Gastrocnemius medialis (tissue), 4 donors: ENCODE results near the gene RRP8.

Experiments used
- CTCF ChIP-seq, 5 experiments: fragments of 450-650 bp in 3 of 5; fragments of 200-600 bp in 2 of 5; sonication (generic) in 2 of 5; IDR thresholded peaks in 4 of 5; conservative IDR thresholded peaks in 1 of 5; 1 replicate in 4 of 5; 2 replicates in 1 of 5; pipeline ENCODE4 v1.5.1; 2016 to 2019; ENCODE audit warnings: antibody characterized with exemption in 5 of 5, mild to moderate bottlenecking in 3 of 5, moderate library complexity in 3 of 5
- POLR2A ChIP-seq, 2 donors: fragments of 450-650 bp; IDR thresholded peaks; one replicate each; pipeline ENCODE4 v1.6.1; 2017; ENCODE audit warnings: antibody characterized with exemption in 2 of 2, mild to moderate bottlenecking in 2 of 2, moderate library complexity in 2 of 2

GRCh38 chr11:6634534-6634933 is 31.1 kb upstream of the RRP8 start:
- TF ChIP-seq CTCF (IDR thresholded peaks at IDR 0.05 in 4 of 5, conservative IDR thresholded peaks at IDR 0.05 in 1 of 5) (no peak), POLR2A (IDR thresholded peaks at IDR 0.05) (no peak)
